Measurements from ENCODE around the gene EXOC4.
"Not testable (repeated sequence)": the region's sequence is repeated elsewhere in the genome, so short reads cannot be mapped to it uniquely, and the experiment has no call there.

The EXOC4 gene

GRCh38 chr7:133857376-133858119 is 604.7 kb downstream of the EXOC4 start:
- no peak for DNase-seq

GRCh38 chr7:133858311-133858710 is 605.4 kb downstream of the EXOC4 start:
- no peak for DNase-seq

GRCh38 chr7:133859231-133859630 is 606.4 kb downstream of the EXOC4 start:
- DNase-seq: no peak

GRCh38 chr7:133859871-133860450 is 607.1 kb downstream of the EXOC4 start:
- no peak for DNase-seq

- DNase-seq: no peak
These were observed 607.9 kb downstream of the EXOC4 start for GRCh38 chr7:133860628-133861335.

GRCh38 chr7:133861876-133862275 is 609.0 kb downstream of the EXOC4 start:
- DNase-seq: no peak

- DNase-seq: no peak
These were observed 610.6 kb downstream of the EXOC4 start for GRCh38 chr7:133863362-133864061.

GRCh38 chr7:133869556-133869955 is 616.7 kb downstream of the EXOC4 start:
- no peak for DNase-seq

- DNase-seq: no peak
These were observed 618.9 kb downstream of the EXOC4 start for GRCh38 chr7:133871757-133872156.

GRCh38 chr7:133873187-133873586 is 620.3 kb downstream of the EXOC4 start:
- no peak for DNase-seq

- no peak for DNase-seq
These were observed 620.8 kb downstream of the EXOC4 start for GRCh38 chr7:133873631-133874030.

GRCh38 chr7:133883591-133883990 is 630.7 kb downstream of the EXOC4 start:
- no peak for DNase-seq

GRCh38 chr7:133885213-133885612 is 632.3 kb downstream of the EXOC4 start:
- no peak for DNase-seq

GRCh38 chr7:133886086-133886485 is 633.2 kb downstream of the EXOC4 start:
- no peak for DNase-seq

GRCh38 chr7:133886797-133887196 is 633.9 kb downstream of the EXOC4 start:
- no peak for DNase-seq

- no peak for DNase-seq
These were observed 634.6 kb downstream of the EXOC4 start for GRCh38 chr7:133887459-133887858.

GRCh38 chr7:133888061-133888930 is 635.4 kb downstream of the EXOC4 start:
- DNase-seq: no peak

- DNase-seq: no peak
These were observed 651.9 kb downstream of the EXOC4 start for GRCh38 chr7:133904776-133905175.

- DNase-seq: not testable (repeated sequence)
These were observed 653.7 kb downstream of the EXOC4 start for GRCh38 chr7:133906553-133906952.

- no peak for DNase-seq
These were observed 657.9 kb downstream of the EXOC4 start for GRCh38 chr7:133910761-133911160.

GRCh38 chr7:133911724-133912123 is 658.8 kb downstream of the EXOC4 start:
- no peak for DNase-seq

GRCh38 chr7:133912916-133913697 is 660.2 kb downstream of the EXOC4 start:
- no peak for DNase-seq
